ENCODE results near the gene PSMB2.

PSMB2 gene

DNA sequence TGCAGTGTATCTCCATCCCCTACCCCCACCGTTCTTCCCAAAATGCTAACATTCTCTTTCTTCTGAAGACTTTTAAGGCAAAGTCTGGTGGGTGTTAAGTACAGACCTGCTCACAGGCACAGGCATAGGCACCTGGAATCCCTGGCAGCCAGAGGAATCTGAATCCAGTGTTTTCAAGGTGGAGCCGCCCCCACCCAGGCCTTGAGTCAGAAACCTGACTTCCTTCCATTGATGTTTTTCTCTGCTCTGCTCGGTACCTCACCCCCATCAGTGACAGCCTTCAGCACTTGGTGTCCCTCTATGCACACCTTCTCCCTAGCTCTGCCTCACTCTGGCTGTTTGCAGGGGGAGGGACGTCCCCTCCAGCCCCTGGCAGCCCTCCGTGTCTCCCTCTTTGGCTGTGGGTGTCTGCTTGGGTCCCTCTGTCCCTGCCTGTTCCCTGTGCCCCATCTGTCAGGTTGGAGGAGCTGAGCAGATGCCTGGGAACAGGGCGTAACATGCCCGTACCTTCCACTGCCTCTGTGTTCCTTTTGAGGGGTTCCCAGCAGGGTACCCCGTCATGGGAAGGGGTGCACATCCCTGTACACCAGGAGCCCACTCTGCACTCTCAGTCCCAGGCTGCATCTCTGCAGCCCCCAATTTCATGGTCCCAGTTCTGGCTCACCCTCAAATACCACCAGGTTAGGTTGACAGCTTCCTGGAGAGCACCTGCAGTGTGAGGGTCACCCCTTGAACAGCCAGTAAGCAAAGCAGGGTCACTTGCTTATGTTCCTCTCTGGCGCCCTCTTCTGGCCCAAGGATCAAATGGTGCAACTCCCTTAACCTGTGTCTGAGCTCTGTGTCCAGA lies 77.1 kb downstream of the PSMB2 start:
- CTCF ChIA-PET, result interaction anchor here (0.5 to 3.9 kb wide), 34 partner anchors 8 to 778 kb away, joined by 3 to 61 read pairs (median 4); partner anchors contain the start of gene TFAP2E
- Histone ChIP-seq H3K36me3 (ENCODE audit: control insufficient read depth in 2 of 2, insufficient read depth in 1 of 2, low read length in 2 of 2) (peaks cover 0 to 79% of the 10 kb centered on the region in 2 experiments; a peak in 2 of 3 replicates), H3K4me1 (ENCODE audit: control insufficient read depth, insufficient read depth, low read length) (no peaks in the 10 kb centered on the region), H3K9me3 (ENCODE audit: control insufficient read depth, insufficient read depth, low read depth, low read length) (no peaks in the 10 kb centered on the region), H3K27ac (ENCODE audit: extremely low read depth, low read depth, low read length) (no peak overlapping the region), H3K4me3 (ENCODE audit: low read depth, low read length) (no peak overlapping the region)
- TF ChIP-seq CTCF (tag by site-specific recombination; IDR thresholded peaks at IDR 0.05), result peak; percentile 64
- no peak for TF ChIP-seq ZSCAN16 (tag by site-specific recombination; IDR thresholded peaks at IDR 0.05)
- no peak for TF ChIP-seq PRDM2 (tag by site-specific recombination; IDR thresholded peaks at IDR 0.05; ENCODE audit: borderline replicate concordance)
- 0 out of 2 replicates have a peak, but pooled peaks have one; percentile 23 for TF ChIP-seq ZNF660 (tag by site-specific recombination; IDR thresholded peaks at IDR 0.05)
- TF ChIP-seq ZNF654 (tag by site-specific recombination; IDR thresholded peaks at IDR 0.05; ENCODE audit: low read depth), result peak; percentile 67
- TF ChIP-seq, protein P1, sequence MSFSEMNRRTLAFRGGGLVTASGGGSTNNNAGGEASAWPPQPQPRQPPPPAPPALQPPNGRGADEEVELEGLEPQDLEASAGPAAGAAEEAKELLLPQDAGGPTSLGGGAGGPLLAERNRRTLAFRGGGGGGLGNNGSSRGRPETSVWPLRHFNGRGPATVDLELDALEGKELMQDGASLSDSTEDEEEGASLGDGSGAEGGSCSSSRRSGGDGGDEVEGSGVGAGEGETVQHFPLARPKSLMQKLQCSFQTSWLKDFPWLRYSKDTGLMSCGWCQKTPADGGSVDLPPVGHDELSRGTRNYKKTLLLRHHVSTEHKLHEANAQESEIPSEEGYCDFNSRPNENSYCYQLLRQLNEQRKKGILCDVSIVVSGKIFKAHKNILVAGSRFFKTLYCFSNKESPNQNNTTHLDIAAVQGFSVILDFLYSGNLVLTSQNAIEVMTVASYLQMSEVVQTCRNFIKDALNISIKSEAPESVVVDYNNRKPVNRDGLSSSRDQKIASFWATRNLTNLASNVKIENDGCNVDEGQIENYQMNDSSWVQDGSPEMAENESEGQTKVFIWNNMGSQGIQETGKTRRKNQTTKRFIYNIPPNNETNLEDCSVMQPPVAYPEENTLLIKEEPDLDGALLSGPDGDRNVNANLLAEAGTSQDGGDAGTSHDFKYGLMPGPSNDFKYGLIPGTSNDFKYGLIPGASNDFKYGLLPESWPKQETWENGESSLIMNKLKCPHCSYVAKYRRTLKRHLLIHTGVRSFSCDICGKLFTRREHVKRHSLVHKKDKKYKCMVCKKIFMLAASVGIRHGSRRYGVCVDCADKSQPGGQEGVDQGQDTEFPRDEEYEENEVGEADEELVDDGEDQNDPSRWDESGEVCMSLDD (tag by site-specific recombination; IDR thresholded peaks at IDR 0.05), result peak; percentile 88; the same call in 1 of the 2 replicates
- POLR2A ChIA-PET, result interaction anchor here (0.6 kb wide), 1 partner anchor 112 kb away, joined by 3 read pairs; no protein-coding TSS in a partner anchor

- no peaks in the 10 kb centered on the region for H3K9me3 ChIP-seq (ENCODE audit: control insufficient read depth, insufficient read depth, low read depth, low read length)
- no peak overlapping the region for H3K4me3 ChIP-seq (ENCODE audit: low read depth, low read length)
- H3K4me1 ChIP-seq (ENCODE audit: control insufficient read depth, insufficient read depth, low read length), result 0 out of 2 replicates have a peak, but pooled peaks cover 2% of the 10 kb centered on the region
- H3K36me3 ChIP-seq (ENCODE audit: control insufficient read depth in 2 of 2, insufficient read depth in 1 of 2, low read length in 2 of 2), result peaks cover 0 to 80% of the 10 kb centered on the region in 2 experiments; a peak in 2 of 3 replicates
- no peak overlapping the region for H3K27ac ChIP-seq (ENCODE audit: extremely low read depth, low read depth, low read length)
- POLR2A ChIA-PET, result no interaction called here
- CTCF ChIA-PET, result no interaction called here
- TF ChIP-seq ZNF19 (tag by site-specific recombination; IDR thresholded peaks at IDR 0.05; ENCODE audit: low read depth) (no peak), SALL2 (tag by site-specific recombination; IDR thresholded peaks at IDR 0.05; ENCODE audit: borderline replicate concordance) (no peak), SP2 (tag by site-specific recombination; IDR thresholded peaks at IDR 0.05) (no peak), ZNF18 (tag by site-specific recombination; IDR thresholded peaks at IDR 0.05) (no peak), ZNF501 (tag by site-specific recombination; IDR thresholded peaks at IDR 0.05) (no peak), ZNF544 (tag by site-specific recombination; IDR thresholded peaks at IDR 0.05) (no peak), ZNF404 (tag by site-specific recombination; IDR thresholded peaks at IDR 0.05) (no peak), HOXA7 (CRISPR knock-in tag; IDR thresholded peaks at IDR 0.05; ENCODE audit: borderline replicate concordance) (no peak), ZNF221 (tag by site-specific recombination; IDR thresholded peaks at IDR 0.05; ENCODE audit: borderline replicate concordance) (no peak)
- TF ChIP-seq, protein P2, sequence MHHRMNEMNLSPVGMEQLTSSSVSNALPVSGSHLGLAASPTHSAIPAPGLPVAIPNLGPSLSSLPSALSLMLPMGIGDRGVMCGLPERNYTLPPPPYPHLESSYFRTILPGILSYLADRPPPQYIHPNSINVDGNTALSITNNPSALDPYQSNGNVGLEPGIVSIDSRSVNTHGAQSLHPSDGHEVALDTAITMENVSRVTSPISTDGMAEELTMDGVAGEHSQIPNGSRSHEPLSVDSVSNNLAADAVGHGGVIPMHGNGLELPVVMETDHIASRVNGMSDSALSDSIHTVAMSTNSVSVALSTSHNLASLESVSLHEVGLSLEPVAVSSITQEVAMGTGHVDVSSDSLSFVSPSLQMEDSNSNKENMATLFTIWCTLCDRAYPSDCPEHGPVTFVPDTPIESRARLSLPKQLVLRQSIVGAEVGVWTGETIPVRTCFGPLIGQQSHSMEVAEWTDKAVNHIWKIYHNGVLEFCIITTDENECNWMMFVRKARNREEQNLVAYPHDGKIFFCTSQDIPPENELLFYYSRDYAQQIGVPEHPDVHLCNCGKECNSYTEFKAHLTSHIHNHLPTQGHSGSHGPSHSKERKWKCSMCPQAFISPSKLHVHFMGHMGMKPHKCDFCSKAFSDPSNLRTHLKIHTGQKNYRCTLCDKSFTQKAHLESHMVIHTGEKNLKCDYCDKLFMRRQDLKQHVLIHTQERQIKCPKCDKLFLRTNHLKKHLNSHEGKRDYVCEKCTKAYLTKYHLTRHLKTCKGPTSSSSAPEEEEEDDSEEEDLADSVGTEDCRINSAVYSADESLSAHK (tag by site-specific recombination; IDR thresholded peaks at IDR 0.05), result no peak
Observed at GRCh38 chr1:35563166-35563565, 78.2 kb downstream of the PSMB2 start.

Data from HEK293 (cell line).